ENCODE results near the gene ZNF117. TPM values are rescaled to one million over a fixed set of nuclear protein-coding genes. Genes with fewer than 3 reads are reported as not detected.

ZNF117 gene
- total and polyA plus RNA-seq, 9 of the 15 experiments (the other 6 are each of a cell fraction or from before 2014, with no cell fraction given) = 2.5 to 18.9 (median 14.1) TPM

GRCh38 chr7:65006094-65006992 is 15.5 kb upstream of the ZNF117 start, which contains the start of gene ERV3-1 (continued):
- TF ChIP-seq ZBTB5 (IDR thresholded peaks at IDR 0.05) (no peak), CC2D1A (IDR thresholded peaks at IDR 0.05) (peak; percentile 83), RAD21 (CRISPR knock-in tag; conservative IDR thresholded peaks at IDR 0.05 in 1 of 2, IDR thresholded peaks at IDR 0.05 in 1 of 2) (peak; percentile 9 to 21; a peak in 2 of 4 replicates), GTF2E2 (tag; IDR thresholded peaks at IDR 0.05) (peak; percentile 55; the same call in 1 of the 2 replicates), NEUROD1 (IDR thresholded peaks at IDR 0.05; ENCODE audit: borderline replicate concordance, low read depth, low read length, partially characterized antibody) (peak; percentile 85), MCM5 (IDR thresholded peaks at IDR 0.05; ENCODE audit: low read depth) (no peak), EP400 (IDR thresholded peaks at IDR 0.05) (peak; percentile 83), ZNF408 (CRISPR knock-in tag; IDR thresholded peaks at IDR 0.05; ENCODE audit: low read depth) (no peak), PYGO2 (tag; IDR thresholded peaks at IDR 0.05) (no peak), ZNF395 (CRISPR knock-in tag; IDR thresholded peaks at IDR 0.05) (no peak), ELF4 (CRISPR knock-in tag; IDR thresholded peaks at IDR 0.05) (peak; percentile 96), THAP12 (CRISPR knock-in tag; IDR thresholded peaks at IDR 0.05) (peak; percentile 78; the same call in 1 of the 2 replicates), ZNF311 (CRISPR knock-in tag; IDR thresholded peaks at IDR 0.05) (no peak), FOXK2 (conservative IDR thresholded peaks at IDR 0.05 in 1 of 2, IDR thresholded peaks at IDR 0.05 in 1 of 2; ENCODE audit: low read depth in 2 of 2) (0 out of 4 replicates have a peak, but pooled peaks of 1 of the 2 experiments have one; percentile 20), ZSCAN29 (IDR thresholded peaks at IDR 0.05) (no peak), PREB (CRISPR knock-in tag; IDR thresholded peaks at IDR 0.05) (no peak)
- TF ChIP-seq, protein P1, sequence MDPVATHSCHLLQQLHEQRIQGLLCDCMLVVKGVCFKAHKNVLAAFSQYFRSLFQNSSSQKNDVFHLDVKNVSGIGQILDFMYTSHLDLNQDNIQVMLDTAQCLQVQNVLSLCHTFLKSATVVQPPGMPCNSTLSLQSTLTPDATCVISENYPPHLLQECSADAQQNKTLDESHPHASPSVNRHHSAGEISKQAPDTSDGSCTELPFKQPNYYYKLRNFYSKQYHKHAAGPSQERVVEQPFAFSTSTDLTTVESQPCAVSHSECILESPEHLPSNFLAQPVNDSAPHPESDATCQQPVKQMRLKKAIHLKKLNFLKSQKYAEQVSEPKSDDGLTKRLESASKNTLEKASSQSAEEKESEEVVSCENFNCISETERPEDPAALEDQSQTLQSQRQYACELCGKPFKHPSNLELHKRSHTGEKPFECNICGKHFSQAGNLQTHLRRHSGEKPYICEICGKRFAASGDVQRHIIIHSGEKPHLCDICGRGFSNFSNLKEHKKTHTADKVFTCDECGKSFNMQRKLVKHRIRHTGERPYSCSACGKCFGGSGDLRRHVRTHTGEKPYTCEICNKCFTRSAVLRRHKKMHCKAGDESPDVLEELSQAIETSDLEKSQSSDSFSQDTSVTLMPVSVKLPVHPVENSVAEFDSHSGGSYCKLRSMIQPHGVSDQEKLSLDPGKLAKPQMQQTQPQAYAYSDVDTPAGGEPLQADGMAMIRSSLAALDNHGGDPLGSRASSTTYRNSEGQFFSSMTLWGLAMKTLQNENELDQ (CRISPR knock-in tag; IDR thresholded peaks at IDR 0.05; ENCODE audit: borderline replicate concordance) = no peak

All from K562 (cell line).